Large intestine (tissue), 12 donors: ENCODE measurements around the gene EXOC2. TPM values are rescaled to one million over a fixed set of nuclear protein-coding genes. Genes with fewer than 3 reads are reported as not detected.

Experiments
- DNase-seq, 2 donors: peaks; one replicate each; pipeline versions ENCODE4 v3.0.0 to v3.0.0-alpha.2; 2013
- H3K27ac ChIP-seq: one replicate; pipeline ENCODE4 v1.5.1; 2013; ENCODE audit warnings: low read length
- H3K27me3 ChIP-seq: 2 replicates; pipeline ENCODE4 v1.6.1; 2013; ENCODE audit warnings: low read length; ENCODE audit not compliant: control insufficient read depth, insufficient read depth
- H3K36me3 ChIP-seq: 2 replicates; pipeline ENCODE4 v1.6.1; 2013; ENCODE audit warnings: low read length; ENCODE audit not compliant: control insufficient read depth, insufficient read depth
- H3K4me1 ChIP-seq: one replicate; pipeline ENCODE4 v1.6.1; 2013; ENCODE audit warnings: low read length; ENCODE audit not compliant: control insufficient read depth, insufficient read depth
- H3K4me3 ChIP-seq: one replicate; pipeline ENCODE4 v1.5.1; 2013; ENCODE audit warnings: low read length
- H3K9me3 ChIP-seq: one replicate; pipeline ENCODE4 v1.6.1; 2013; ENCODE audit warnings: mild to moderate bottlenecking, low read depth, low read length, moderate library complexity; ENCODE audit not compliant: control insufficient read depth
- WGBS: methylation state at CpG from one replicate; pipeline ENCODE4 v1.1.5; 2013; ENCODE audit warnings: low lambda C conversion rate; ENCODE audit not compliant: insufficient coverage; 5-methylcytosine and 5-hydroxymethylcytosine counted together
- long read RNA-seq, 11 donors: transcript quantifications; one replicate each; lab custom pipeline, GENCODE V29; 2026
- polyA plus RNA-seq: library from polyadenylated mRNA; unstranded; fragments of 120-200 nt; gene quantifications from one replicate; pipeline ENCODE4 v1.2.1, GENCODE V29; 2013

The EXOC2 gene, protein sequence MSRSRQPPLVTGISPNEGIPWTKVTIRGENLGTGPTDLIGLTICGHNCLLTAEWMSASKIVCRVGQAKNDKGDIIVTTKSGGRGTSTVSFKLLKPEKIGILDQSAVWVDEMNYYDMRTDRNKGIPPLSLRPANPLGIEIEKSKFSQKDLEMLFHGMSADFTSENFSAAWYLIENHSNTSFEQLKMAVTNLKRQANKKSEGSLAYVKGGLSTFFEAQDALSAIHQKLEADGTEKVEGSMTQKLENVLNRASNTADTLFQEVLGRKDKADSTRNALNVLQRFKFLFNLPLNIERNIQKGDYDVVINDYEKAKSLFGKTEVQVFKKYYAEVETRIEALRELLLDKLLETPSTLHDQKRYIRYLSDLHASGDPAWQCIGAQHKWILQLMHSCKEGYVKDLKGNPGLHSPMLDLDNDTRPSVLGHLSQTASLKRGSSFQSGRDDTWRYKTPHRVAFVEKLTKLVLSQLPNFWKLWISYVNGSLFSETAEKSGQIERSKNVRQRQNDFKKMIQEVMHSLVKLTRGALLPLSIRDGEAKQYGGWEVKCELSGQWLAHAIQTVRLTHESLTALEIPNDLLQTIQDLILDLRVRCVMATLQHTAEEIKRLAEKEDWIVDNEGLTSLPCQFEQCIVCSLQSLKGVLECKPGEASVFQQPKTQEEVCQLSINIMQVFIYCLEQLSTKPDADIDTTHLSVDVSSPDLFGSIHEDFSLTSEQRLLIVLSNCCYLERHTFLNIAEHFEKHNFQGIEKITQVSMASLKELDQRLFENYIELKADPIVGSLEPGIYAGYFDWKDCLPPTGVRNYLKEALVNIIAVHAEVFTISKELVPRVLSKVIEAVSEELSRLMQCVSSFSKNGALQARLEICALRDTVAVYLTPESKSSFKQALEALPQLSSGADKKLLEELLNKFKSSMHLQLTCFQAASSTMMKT
- polyA plus RNA-seq, result 16.2 TPM
- long read RNA-seq, donor 1, full-length matches to known transcripts, result 1 of 1 reads
- long read RNA-seq, donor 1, partial matches to known transcripts, result 0 of 1 reads
- long read RNA-seq, donor 1, other reads (novel, unspliced or antisense), result 0 of 1 reads
- long read RNA-seq, donor 2, full-length matches to known transcripts, result 1 of 1 reads
- long read RNA-seq, donor 2, partial matches to known transcripts, result 0 of 1 reads
- long read RNA-seq, donor 2, other reads (novel, unspliced or antisense), result 0 of 1 reads
- long read RNA-seq, donor 3, full-length matches to known transcripts, result 3 of 3 reads
- long read RNA-seq, donor 3, partial matches to known transcripts, result 0 of 3 reads
- long read RNA-seq, donor 3, other reads (novel, unspliced or antisense), result 0 of 3 reads
- long read RNA-seq, donor 4, result 0 reads
- long read RNA-seq, donor 5, full-length matches to known transcripts, result 1 of 1 reads
- long read RNA-seq, donor 5, partial matches to known transcripts, result 0 of 1 reads
- long read RNA-seq, donor 5, other reads (novel, unspliced or antisense), result 0 of 1 reads
- long read RNA-seq, donor 6, full-length matches to known transcripts, result 1 of 1 reads
- long read RNA-seq, donor 6, partial matches to known transcripts, result 0 of 1 reads
- long read RNA-seq, donor 6, other reads (novel, unspliced or antisense), result 0 of 1 reads
- long read RNA-seq, donor 7, full-length matches to known transcripts, result 2 of 2 reads
- long read RNA-seq, donor 7, partial matches to known transcripts, result 0 of 2 reads
- long read RNA-seq, donor 7, other reads (novel, unspliced or antisense), result 0 of 2 reads
- long read RNA-seq, donor 8, full-length matches to known transcripts, result 1 of 1 reads
- long read RNA-seq, donor 8, partial matches to known transcripts, result 0 of 1 reads
- long read RNA-seq, donor 8, other reads (novel, unspliced or antisense), result 0 of 1 reads
- long read RNA-seq, donor 9, full-length matches to known transcripts, result 2 of 2 reads
- long read RNA-seq, donor 9, partial matches to known transcripts, result 0 of 2 reads
- long read RNA-seq, donor 9, other reads (novel, unspliced or antisense), result 0 of 2 reads
- long read RNA-seq, donor 10, full-length matches to known transcripts, result 2 of 2 reads
- long read RNA-seq, donor 10, partial matches to known transcripts, result 0 of 2 reads
- long read RNA-seq, donor 10, other reads (novel, unspliced or antisense), result 0 of 2 reads
- long read RNA-seq, donor 11, full-length matches to known transcripts, result 3 of 3 reads
- long read RNA-seq, donor 11, partial matches to known transcripts, result 0 of 3 reads
- long read RNA-seq, donor 11, other reads (novel, unspliced or antisense), result 0 of 3 reads

DNA sequence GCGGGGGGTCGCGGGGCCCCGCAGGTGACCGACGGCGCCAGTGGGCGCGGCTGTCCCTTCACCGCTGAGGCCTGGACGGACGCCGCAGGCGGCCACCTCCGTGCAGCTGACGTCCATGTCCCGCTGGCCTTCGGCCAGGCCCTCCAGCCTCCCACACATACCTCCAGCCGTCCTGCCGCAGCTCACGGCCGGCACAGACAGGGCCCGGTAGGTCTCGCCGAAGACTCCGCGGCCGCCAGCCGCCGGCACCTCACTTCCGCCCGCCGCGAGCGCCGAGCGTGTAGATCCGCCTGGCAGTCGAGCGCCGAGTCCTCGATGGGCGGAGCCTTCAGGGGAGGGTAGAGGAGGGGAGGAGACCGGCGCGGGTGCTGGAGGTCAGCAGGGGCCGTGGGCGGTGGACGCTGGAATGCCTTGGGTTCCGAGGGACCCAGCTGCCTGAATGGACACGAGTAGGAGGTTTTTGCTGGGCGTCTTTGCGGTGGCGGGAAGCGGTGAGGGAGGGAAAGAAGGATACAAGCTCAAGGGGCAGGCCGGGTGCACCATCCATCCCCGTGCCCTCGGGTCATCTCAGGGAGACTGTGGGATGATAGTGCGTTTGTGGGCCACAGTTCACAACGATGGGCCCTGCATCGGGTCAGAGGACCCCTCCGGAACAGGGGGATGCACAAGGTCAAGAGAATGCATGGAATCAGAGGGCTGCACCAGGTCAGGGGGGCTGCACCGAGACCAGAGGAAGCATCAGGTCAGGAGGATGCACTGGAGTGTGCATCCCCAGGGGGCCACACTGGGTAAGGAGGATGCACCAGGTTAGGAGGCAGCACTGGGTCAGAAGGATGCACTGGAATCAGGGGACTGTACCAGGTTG is at the start of gene EXOC2:
EXOC2 (minus strand) TSS at position 282 of the 865 bp plus-strand sequence. CDS start 55,321 bp downstream, outside the sequence.
- peak; percentile 72 to 90 for DNase-seq

DNA sequence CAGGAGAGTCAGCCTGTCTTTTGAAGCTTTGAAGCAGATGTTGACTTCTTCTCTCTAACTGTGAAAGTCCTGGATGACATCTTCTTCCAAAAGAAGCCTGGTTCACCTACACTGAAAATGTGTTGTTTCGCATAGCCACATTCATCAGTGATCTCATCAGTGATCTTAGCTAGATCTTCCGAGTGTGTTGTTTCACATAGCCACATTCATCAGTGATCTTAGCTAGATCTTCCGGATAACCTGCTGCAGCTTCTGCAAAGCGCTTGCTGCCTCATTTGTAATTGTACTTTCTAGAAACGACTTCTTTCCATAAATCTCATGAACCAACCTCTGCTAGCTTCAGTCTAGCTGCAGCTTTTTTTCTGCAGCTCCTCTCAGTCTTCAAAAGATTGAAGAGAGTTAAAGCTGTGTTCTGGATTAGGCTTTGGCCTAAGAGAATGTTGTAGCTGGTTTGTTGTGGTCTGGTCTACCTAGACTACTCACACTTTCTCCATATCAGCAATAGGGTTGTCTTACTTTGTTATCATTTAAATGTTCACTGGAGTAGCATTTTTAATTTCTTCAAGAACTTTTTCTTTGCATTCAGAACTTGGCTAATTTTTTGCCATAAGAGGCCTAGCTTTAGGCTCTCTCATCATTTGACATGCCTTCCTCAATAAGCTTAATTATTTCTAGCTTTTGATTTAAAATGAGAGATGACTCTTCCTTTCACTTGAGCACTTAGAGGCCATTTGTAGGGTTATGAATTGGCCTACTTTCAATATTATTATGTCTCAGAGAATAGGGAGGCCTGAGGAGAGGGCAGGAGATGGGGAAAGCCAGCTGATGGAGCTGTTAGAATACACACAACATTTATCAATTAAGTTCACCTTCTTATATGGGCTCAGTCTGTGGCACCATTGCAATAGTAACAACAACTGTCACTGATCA is 48.7 kb upstream of the EXOC2 start:
- 90% methylated on average over 2 of the region's 5 CpGs for WGBS

More for the DNA sequence above, at the start of gene EXOC2:
- Histone ChIP-seq H3K4me1 (peaks cover 4% of the 10 kb centered on the region), H3K36me3 (peaks cover 3% of the 10 kb centered on the region), H3K9me3 (no peaks in the 10 kb centered on the region), H3K27ac (peak within 1 kb of the TSS; percentile 61), H3K4me3 (peak within 1 kb of the TSS; percentile 82), H3K27me3 (no peaks in the 10 kb centered on the region)
- WGBS, result no CpG with 5 or more reads among the region's 63 CpGs

DNA sequence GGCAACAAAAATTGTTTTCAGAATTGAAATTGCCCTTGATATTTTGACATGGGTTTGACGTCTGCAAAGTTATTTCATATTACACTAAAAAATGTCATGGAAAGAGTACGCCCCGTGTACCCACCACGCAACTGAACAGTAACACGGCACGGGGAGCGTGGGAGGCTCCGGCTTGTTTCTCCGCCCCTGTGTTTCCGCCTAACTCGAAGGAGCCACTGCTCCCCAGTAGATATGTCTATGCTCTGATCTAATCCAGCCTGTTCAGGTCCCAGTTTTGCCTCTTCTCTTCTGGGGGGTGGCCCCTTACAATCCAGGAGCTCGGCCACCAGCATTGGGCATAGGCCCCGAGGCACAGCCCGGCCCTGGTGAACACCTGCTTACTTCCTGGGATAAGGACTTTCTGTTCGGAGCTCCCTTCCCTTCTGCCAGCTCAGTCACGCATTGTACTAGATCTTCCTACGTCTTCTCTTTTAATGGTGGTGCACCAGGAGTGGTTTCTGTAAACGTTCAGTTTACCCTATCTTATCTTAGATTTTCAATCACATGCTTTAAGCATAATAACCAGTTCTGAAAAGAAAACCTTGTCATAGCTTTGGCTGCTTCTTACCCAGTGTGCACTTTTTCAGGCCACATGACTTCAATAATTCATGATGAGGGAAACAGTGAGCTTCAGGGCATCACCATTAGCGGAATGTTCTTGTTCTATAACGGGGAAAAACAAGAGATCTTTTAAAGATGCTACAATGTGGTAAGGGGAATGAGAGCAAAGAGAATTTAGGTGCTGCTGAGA is 43.9 kb upstream of the EXOC2 start:
- WGBS, result 75% methylated on average over 4 of the region's 20 CpGs
- Histone ChIP-seq H3K4me1 (no peaks in the 10 kb centered on the region), H3K27me3 (no peaks in the 10 kb centered on the region), H3K27ac (no peak overlapping the region), H3K9me3 (no peaks in the 10 kb centered on the region), H3K4me3 (no peak overlapping the region), H3K36me3 (no peaks in the 10 kb centered on the region)
- DNase-seq, result no peak

More for the DNA sequence above, 48.7 kb upstream of the EXOC2 start:
- Histone ChIP-seq H3K36me3 (no peaks in the 10 kb centered on the region), H3K27ac (no peak overlapping the region), H3K9me3 (no peaks in the 10 kb centered on the region), H3K4me1 (no peaks in the 10 kb centered on the region), H3K27me3 (no peaks in the 10 kb centered on the region), H3K4me3 (no peak overlapping the region)
- DNase-seq, result no peak

DNA sequence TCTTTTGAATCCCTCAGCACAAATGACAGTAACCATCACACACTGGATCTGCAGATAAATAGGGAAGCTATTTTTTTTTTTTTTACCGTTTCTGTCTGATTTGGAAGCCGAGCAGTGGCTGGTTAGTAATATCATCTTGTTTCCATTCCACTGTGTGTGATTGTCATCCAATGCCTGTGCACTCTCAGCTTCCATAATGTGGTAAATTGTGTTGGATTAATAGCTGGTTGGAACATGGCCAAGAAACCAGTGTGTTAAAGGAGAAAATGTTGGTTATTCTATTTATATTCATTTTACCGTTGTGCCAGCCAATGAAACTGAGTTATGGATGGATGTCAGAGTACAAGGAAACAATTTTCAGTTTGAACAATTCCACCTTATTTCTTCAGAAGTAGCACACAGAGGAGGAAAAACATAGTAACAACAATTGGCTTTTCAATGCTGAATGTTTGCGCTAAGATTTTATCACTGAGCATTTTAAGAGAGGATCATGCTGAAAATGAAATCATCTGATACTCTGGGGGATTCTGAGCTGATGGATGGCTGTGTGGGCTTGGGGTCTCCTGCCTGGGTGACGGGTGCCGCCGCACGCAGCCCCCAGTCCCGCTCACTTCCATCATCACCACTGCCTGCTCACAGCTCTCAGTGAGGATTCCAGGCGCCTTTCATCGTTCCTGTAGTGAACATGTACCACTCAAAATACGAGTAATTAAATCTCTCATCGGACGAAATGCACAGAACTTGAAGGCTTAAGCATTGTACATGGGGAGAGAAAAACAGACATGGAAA is 40.7 kb upstream of the EXOC2 start:
- no peak for DNase-seq
- H3K27me3 ChIP-seq, result peaks cover 13% of the 10 kb centered on the region
- H3K27ac ChIP-seq, result no peak overlapping the region
- 100% methylated on average over 4 of the region's 14 CpGs for WGBS
- H3K9me3 ChIP-seq, result no peaks in the 10 kb centered on the region
- no peak overlapping the region for H3K4me3 ChIP-seq
- no peaks in the 10 kb centered on the region for H3K36me3 ChIP-seq
- H3K4me1 ChIP-seq, result no peaks in the 10 kb centered on the region

DNA sequence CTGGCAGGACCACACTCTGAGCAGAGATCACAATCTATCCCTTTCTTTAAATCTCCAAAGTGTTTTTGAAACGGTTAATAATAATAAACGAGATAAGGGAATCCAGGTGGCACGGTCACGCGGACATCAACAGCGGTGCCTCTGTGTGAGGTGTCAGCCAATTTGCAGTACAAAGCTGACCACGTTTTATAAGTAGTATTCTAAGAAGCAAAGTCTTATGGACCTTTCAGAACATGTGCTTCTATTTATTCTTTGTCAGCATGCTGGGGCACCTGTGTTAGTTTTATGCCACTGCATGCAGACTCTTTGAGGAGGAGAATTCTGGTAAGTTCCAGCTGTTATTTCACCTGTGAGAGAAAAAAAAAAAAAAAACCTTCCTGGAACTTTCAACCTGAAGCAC is 39.0 kb upstream of the EXOC2 start:
- Histone ChIP-seq H3K9me3 (no peaks in the 10 kb centered on the region), H3K4me3 (no peak overlapping the region), H3K4me1 (no peaks in the 10 kb centered on the region), H3K27me3 (peaks cover 25% of the 10 kb centered on the region), H3K27ac (no peak overlapping the region), H3K36me3 (no peaks in the 10 kb centered on the region)
- no peak for DNase-seq
- 34% methylated on average over 6 of the region's 7 CpGs for WGBS

DNA sequence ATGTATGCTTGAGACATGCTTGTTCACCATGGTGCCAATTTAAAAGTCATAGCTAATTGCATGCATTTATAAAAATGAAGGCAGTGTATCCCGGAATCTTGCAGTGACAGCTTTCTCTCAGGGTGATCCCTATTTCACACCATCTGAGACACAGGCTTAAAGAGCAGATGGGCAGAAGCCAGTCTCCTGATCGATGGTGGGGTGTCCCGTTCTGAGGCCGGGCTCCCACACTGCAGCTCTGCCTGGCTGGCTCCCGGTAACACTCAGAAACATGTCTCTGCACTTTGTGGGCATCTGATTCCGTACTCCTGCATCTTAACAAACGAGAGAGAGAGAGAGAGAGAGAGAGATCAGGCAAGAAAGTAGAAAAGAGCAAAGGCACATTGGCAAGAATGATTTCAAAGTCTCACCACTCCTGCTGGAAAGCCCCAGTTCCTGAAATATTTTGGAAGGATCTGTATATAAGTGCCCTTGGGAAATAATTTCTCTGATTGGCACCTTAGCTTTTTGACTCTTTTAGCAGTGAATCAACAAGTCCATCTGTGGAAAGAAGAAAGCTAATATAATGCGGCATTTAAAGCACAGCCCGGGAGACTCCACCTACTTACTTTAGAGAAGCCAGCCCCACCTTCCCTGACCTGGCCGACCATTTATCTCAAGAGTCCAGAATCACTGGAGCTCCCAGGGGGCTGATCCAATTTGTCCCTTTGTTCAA is 36.8 kb upstream of the EXOC2 start:
- 86% methylated on average over 2 of the region's 10 CpGs for WGBS
- no peaks in the 10 kb centered on the region for H3K36me3 ChIP-seq
- H3K27me3 ChIP-seq, result peaks cover 25% of the 10 kb centered on the region
- H3K27ac ChIP-seq, result no peak overlapping the region
- no peaks in the 10 kb centered on the region for H3K9me3 ChIP-seq
- no peaks in the 10 kb centered on the region for H3K4me1 ChIP-seq
- no peak overlapping the region for H3K4me3 ChIP-seq
- no peak for DNase-seq
